T-helper 2 cell (primary cell): ENCODE results near the gene NIP7.
A peak's percentile ranks its signal among the peaks of the same experiment; 100 is the strongest.

Experiments
- DNase-seq, 5 experiments: peaks; one replicate each; pipeline versions ENCODE4 v3.0.0 to v3.0.0-alpha.2; 2012 to 2022

NIP7 gene

DNA sequence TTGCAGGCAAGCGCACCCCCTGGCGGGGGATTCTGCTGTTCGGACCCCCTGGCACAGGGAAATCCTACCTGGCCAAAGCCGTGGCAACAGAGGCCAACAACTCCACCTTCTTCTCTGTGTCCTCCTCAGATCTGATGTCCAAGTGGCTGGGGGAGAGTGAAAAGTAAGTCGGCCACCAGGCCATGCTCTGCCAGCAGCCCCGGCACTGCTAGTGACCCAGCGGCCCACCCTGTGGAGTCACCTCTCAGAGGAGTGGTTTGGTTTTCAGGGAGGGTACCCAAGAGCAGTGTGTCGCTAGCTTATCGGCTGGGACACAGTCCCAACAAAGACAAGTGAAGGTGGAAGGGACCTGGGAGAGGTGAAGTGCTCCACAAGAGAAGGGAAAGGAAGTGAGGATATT is 20.2 kb upstream of the NIP7 start:
- DNase-seq: no peak

- DNase-seq: no peak
Observed at GRCh38 chr16:69319826-69320739, 19.5 kb upstream of the NIP7 start.

DNA sequence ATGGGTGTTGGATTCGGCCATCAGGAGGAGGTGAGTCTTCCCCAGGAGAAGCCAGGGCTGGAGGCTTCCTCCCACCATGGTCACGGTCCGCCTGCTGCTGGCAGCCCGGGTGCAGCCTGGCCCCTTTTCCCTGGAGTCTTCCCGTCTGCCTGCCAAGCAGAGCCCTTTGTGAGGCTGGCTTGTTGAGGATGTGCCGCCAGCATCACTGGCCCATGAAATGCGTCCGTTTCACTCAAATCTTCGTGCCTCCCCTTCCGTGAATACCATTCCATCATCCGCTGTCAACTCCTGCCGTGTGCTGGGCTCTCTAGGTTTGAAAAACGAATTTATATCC is 18.9 kb upstream of the NIP7 start:
- DNase-seq: no peak

- no peak for DNase-seq
Observed at GRCh38 chr16:69321080-69321479, 18.5 kb upstream of the NIP7 start.

- no peak for DNase-seq
Observed at GRCh38 chr16:69322343-69322742, 17.2 kb upstream of the NIP7 start.

GRCh38 chr16:69323415-69323814 is 16.2 kb upstream of the NIP7 start:
- no peak for DNase-seq

DNA sequence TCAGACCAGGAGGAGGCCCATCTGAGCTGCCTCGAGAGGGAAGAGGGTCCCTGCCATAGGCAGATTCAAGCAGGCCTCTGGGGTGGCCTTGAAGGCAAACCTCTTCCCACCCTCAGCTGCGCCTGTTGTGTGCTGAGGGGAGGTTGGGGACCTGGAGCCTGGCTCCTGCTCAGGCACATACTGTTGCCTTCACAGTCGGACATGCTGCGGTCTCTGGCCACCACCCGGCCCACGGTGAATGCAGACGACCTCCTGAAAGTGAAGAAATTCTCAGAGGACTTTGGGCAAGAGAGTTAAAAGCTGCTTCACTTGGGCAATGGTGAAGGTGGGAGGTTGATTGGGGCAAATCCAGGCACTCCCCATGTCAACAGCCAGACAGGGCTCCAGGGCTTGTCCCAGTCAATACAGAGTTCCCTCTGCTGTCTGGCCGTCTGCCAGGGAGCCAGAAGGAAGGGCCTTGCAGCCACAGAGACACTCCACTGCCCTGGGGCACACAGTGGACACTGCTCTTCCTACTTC is 15.5 kb upstream of the NIP7 start:
- no peak for DNase-seq

- DNase-seq: no peak
Observed at GRCh38 chr16:69324585-69325253, 14.9 kb upstream of the NIP7 start.

- no peak for DNase-seq
Observed at GRCh38 chr16:69325784-69326171, 13.8 kb upstream of the NIP7 start.

GRCh38 chr16:69326172-69326873 is 13.2 kb upstream of the NIP7 start:
- no peak for DNase-seq

GRCh38 chr16:69327585-69328310 is 11.8 kb upstream of the NIP7 start:
- DNase-seq: no peak

- DNase-seq: peak in 1 of 5 experiments; percentile 74
Observed at GRCh38 chr16:69328854-69329316, 10.7 kb upstream of the NIP7 start.

DNA sequence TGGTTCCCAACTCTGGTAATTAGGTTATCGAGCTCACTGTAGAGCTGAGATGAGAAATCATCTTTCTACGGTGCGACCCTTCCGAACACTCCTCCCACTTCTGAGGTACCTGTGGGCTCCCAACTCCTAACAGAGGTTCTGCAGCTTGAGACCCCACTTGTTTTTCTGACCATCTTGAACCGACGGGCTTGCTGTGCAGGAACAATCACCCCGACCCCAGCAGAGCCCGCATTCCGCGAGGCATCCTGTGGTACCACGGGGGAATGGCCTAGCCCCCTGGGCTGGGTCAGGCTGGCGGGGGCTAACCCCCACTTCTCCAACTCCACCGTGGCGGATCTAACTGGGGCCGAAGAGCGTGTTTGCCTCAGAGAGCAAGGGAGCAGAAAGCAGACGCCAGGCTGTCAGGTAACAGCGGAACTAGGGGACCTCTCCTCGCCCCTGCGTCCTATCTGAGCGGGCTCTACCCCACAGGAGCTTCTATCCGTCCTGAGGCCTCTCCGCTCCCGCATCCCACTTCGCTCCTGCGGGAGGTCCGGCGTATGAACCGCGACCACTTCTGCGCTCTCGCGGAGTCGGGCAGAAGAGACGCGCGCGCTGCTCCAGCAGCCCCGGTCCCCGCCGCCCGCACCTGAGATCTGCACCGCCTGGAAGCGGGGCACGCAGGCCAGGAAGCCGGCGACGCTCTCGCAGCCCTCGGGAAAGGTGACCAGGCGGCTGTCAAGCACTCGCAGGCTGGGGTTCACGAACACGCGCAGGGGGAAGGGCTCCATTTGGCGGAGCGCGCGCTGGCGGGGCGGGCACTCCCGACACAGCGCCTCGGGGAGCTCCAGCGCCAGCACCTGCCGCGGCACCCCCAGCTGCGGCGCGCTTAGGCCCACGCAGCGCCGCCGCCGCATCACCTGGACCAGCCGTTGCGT is 9.9 kb upstream of the NIP7 start:
- DNase-seq: peak in 2 of 5 experiments; percentile 30 to 70

DNA sequence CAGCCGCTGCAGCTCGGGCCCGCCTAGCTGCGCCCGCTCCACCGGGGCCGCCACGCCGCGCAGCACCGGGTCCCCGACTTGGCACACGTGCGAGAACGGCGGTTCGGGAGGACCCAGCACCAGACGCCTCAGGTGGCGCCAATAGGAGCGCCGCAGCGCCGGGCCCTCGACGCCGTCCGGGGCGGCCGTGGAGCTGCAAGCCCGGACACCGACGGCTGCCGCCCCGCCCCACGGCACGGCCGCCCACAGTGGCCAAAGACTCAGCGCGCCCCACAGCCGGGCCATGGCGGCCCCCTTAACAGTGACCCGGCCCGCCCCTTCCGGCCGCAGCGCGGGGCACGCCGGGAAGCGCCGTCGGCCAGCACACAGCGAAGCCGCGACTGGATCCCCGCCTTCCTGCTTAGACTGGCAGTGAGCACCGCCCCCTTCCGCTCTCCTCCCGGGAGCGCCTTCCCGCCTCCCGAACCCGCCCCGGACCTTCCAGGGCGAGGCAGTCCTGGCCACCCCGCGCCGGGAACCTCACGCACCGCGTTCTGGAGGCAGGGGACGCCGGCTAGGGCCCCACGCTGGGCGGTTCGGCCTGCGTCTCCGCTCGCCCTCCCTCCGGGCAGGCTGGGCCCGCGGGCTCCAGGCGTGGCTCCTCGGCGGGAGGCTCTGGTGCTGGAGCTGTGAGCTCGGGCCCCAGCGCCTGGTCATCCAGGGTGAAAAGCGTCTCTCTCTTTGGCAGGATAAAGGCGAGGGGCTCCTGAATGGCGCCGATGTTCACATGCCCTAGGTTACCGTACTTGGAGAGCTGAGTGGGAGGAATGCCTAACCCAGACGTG is 9.1 kb upstream of the NIP7 start, which contains the start of gene PDF:
Gene PDF (minus strand): TSS at position 303 of the 824 bp plus-strand sequence. CDS start 18 bp downstream, at position 285.
- DNase-seq: peak; percentile 74 to 88 (median 76)

GRCh38 chr16:69334696-69335095 is 4.9 kb upstream of the NIP7 start:
- no peak for DNase-seq

DNA sequence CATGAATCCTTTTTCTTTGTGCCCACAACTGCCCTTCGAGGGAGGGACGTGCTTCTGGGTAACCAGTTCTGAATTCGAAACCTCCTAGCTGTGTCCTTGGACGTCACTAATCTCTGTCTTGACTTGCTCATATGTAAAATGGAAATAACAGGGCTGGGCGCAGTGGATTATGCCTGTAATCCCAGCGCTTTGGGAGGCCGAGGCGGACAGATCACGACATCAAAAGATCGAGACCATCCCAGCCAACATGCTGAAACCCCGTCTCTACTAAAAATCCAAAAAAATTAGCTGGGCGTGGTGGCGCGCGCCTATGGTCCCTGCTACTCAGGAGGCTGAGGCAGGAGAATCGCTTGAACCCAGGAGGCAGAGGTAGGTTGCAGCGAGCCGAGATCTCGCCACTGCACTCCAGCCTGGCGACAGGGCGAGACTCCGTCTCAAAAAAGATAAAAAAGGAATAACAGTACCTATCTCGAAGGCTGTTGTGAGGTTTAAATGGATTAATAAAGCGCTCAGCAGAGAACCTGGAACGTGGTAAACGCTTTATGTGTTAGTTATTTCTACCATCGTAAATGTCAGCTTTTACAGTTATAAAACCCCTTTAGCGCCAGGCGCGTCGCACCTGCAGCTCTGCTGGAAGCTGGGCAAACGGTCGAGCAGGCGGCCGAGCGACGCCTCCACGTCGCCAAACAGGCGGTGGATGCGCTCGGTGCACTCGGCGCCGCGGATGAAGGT is 849 bp upstream of the NIP7 start:
- peak in 1 of 5 experiments; percentile 19 for DNase-seq

GRCh38 chr16:69340095-69340644 is 598 bp downstream of the NIP7 start:
- DNase-seq: peak in 1 of 5 experiments; percentile 42

DNA sequence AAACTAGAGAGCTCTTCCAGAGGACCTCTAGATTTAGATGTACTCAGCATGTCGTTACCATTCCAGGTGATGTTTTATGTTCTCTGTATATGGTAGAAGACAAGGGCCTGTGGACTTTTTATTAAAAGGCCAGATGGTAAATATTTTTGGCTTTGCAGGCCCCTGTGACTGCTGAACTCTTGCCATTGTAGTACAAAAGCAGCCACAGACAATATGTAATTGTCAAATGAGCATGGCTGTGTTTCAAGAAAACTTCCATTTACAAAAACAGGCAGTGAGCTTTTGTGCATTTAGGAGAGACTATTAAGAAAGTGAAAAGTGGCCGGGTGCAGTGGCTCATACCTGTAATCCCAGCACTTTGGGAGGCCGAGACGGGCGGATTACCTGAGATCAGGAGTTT is 4.6 kb downstream of the NIP7 start:
- no peak for DNase-seq

DNA sequence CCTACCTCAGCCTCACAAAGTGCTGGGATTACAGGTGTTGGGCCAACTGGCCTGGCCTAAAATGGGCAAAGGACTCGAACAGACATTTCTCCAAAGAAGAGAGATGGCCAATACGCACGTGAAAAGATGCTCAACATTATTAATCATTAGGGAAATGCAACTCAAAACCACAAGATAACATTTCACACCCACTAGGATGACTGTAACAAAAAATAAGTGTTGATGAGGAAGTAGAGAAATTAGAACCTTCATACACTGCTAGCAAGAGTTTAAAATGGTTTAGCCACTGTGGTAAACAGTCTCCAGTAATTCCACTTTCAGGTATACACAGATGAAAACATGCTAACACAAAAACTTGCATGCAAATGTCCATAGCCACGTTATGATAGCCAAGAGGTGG is 6.4 kb downstream of the NIP7 start:
- DNase-seq: peak in 1 of 5 experiments; percentile 16
